CD4-positive, alpha-beta T cell treated with Interleukin-6 for 4 hours (primary cell): ENCODE data around the gene IDI2.

Experiments used
- DNase-seq: peaks from one replicate; pipeline ENCODE4 v3.0.0-alpha.2; 2020; ENCODE audit warnings: mixed read lengths

IDI2 gene

GRCh38 chr10:976316-976715, 49.3 kb downstream of the IDI2 start:
- DNase-seq, result no peak

- DNase-seq, result no peak
Measured at GRCh38 chr10:974785-975074, 50.9 kb downstream of the IDI2 start.

- no peak for DNase-seq
Measured at GRCh38 chr10:974038-974784, 51.4 kb downstream of the IDI2 start.

GRCh38 chr10:972763-973162, 52.9 kb downstream of the IDI2 start:
- DNase-seq, result no peak

- DNase-seq, result no peak
Measured at GRCh38 chr10:971613-972012, 54.0 kb downstream of the IDI2 start.

- DNase-seq, result no peak
Measured at GRCh38 chr10:971150-971542, 54.5 kb downstream of the IDI2 start.

- DNase-seq, result no peak
Measured at GRCh38 chr10:970311-971149, 55.1 kb downstream of the IDI2 start.

- no peak for DNase-seq
Measured at GRCh38 chr10:969473-970150, 56.0 kb downstream of the IDI2 start.
